Osteoblast (primary cell): ENCODE data around the gene RPS6KA2. TPM values are rescaled to one million over a fixed set of nuclear protein-coding genes. Genes with fewer than 3 reads are reported as not detected.

ENCODE experiments used
- DNase-seq: peaks from one replicate; pipeline ENCODE4 v3.0.0; 2011; ENCODE audit warnings: low spot score, mixed read lengths; ENCODE audit not compliant: insufficient read length; ENCODE audit errors: missing footprints
- H2AFZ ChIP-seq: 2 replicates; pipeline ENCODE4 v1.6.0; 2011; ENCODE audit warnings: mild to moderate bottlenecking, low read length
- H3K27ac ChIP-seq: 2 replicates; pipeline ENCODE4 v1.5.1; 2011; ENCODE audit warnings: mild to moderate bottlenecking, low read depth, low read length, moderate library complexity
- H3K27me3 ChIP-seq: 2 replicates; pipeline ENCODE4 v1.6.0; 2012; ENCODE audit warnings: mild to moderate bottlenecking, control low read depth, inconsistent platforms, low read length, moderate library complexity; ENCODE audit not compliant: insufficient read depth
- H3K36me3 ChIP-seq: 2 replicates; pipeline ENCODE4 v1.5.1; 2011; ENCODE audit warnings: mild to moderate bottlenecking, low read length, control low read depth, moderate library complexity; ENCODE audit not compliant: insufficient read depth
- H3K4me1 ChIP-seq: 2 replicates; pipeline ENCODE4 v1.5.1; 2011; ENCODE audit warnings: mild to moderate bottlenecking, low read length, control low read depth, moderate library complexity; ENCODE audit not compliant: insufficient read depth
- H3K4me2 ChIP-seq: 2 replicates; pipeline ENCODE4 v1.6.0; 2011; ENCODE audit warnings: mild to moderate bottlenecking, low read length; ENCODE audit not compliant: insufficient read depth
- H3K4me3 ChIP-seq: fragments of 200-600 bp; sonication (generic); 3 replicates; pipeline ENCODE4 v1.5.1; 2012; ENCODE audit warnings: mild to moderate bottlenecking, low read length, inconsistent platforms; ENCODE audit not compliant: insufficient read depth
- H3K79me2 ChIP-seq: 2 replicates; pipeline ENCODE4 v1.6.0; 2012; ENCODE audit warnings: mild to moderate bottlenecking, low read length, control low read depth, inconsistent platforms; ENCODE audit not compliant: insufficient read depth
- H3K9me3 ChIP-seq: 2 replicates; pipeline ENCODE4 v1.5.1; 2011; ENCODE audit warnings: low read depth, low read length, control low read depth
- H4K20me1 ChIP-seq: 2 replicates; pipeline ENCODE4 v1.6.0; 2012; ENCODE audit warnings: mild to moderate bottlenecking, low read length, control low read depth; ENCODE audit not compliant: insufficient read depth
- CTCF ChIP-seq: IDR thresholded peaks from 2 replicates; pipeline ENCODE4 v1.5.1; 2011; ENCODE audit warnings: mild to moderate bottlenecking, low read depth, low read length, moderate library complexity; ENCODE audit errors: extremely low read depth
- total RNA-seq: library from RNA; depleted of rRNA; stranded (reverse); fragments of >200 nt; gene quantifications from 2 replicates; pipeline ENCODE4 v1.2.3, GENCODE V29; 2012

RPS6KA2 gene
- total RNA-seq, 1 donor: 113 TPM

GRCh38 chr6:166658792-166659150, 31.7 kb upstream of the RPS6KA2 start:
- TF ChIP-seq CTCF: no peak
- Histone ChIP-seq H3K9me3 (no peaks in the 10 kb centered on the region), H2AFZ (no peak overlapping the region), H3K4me2 (no peak overlapping the region), H4K20me1 (no peaks in the 10 kb centered on the region), H3K4me3 (no peak overlapping the region), H3K27me3 (peaks cover 34% of the 10 kb centered on the region), H3K4me1 (no peaks in the 10 kb centered on the region), H3K27ac (no peak overlapping the region), H3K36me3 (no peaks in the 10 kb centered on the region), H3K79me2 (no peaks in the 10 kb centered on the region)
- DNase-seq: no peak

GRCh38 chr6:166658115-166658791, 31.2 kb upstream of the RPS6KA2 start:
- H3K27me3 ChIP-seq: peaks cover 29% of the 10 kb centered on the region
- no peak overlapping the region for H3K4me2 ChIP-seq
- no peak overlapping the region for H3K27ac ChIP-seq
- no peaks in the 10 kb centered on the region for H3K4me1 ChIP-seq
- H3K9me3 ChIP-seq: no peaks in the 10 kb centered on the region
- no peaks in the 10 kb centered on the region for H4K20me1 ChIP-seq
- no peaks in the 10 kb centered on the region for H3K79me2 ChIP-seq
- DNase-seq: no peak
- TF ChIP-seq CTCF: no peak
- H3K36me3 ChIP-seq: no peaks in the 10 kb centered on the region
- H2AFZ ChIP-seq: no peak overlapping the region
- H3K4me3 ChIP-seq: no peak overlapping the region

GRCh38 chr6:166657531-166657930, 30.5 kb upstream of the RPS6KA2 start:
- TF ChIP-seq CTCF: no peak

GRCh38 chr6:166656230-166657151, 29.4 kb upstream of the RPS6KA2 start:
- DNase-seq: no peak
- no peak overlapping the region for H3K4me2 ChIP-seq
- TF ChIP-seq CTCF: no peak

More at GRCh38 chr6:166657531-166657930, 30.5 kb upstream of the RPS6KA2 start:
- Histone ChIP-seq H3K4me2 (peak overlapping the region; percentile 13), H2AFZ (no peak overlapping the region), H3K27me3 (peaks cover 31% of the 10 kb centered on the region), H3K9me3 (no peaks in the 10 kb centered on the region), H4K20me1 (no peaks in the 10 kb centered on the region), H3K36me3 (no peaks in the 10 kb centered on the region), H3K4me1 (no peaks in the 10 kb centered on the region), H3K4me3 (no peak overlapping the region), H3K27ac (no peak overlapping the region), H3K79me2 (no peaks in the 10 kb centered on the region)
- DNase-seq: no peak

More at GRCh38 chr6:166656230-166657151, 29.4 kb upstream of the RPS6KA2 start:
- Histone ChIP-seq H3K79me2 (no peaks in the 10 kb centered on the region), H3K4me3 (no peak overlapping the region), H4K20me1 (no peaks in the 10 kb centered on the region), H3K4me1 (no peaks in the 10 kb centered on the region), H3K9me3 (no peaks in the 10 kb centered on the region), H3K36me3 (no peaks in the 10 kb centered on the region), H3K27me3 (peaks cover 28% of the 10 kb centered on the region), H3K27ac (no peak overlapping the region), H2AFZ (no peak overlapping the region)
